SH-SY5Y (cell line): ENCODE results near the gene GAPT.

Source experiments
- GATA2 ChIP-seq: IDR thresholded peaks from 2 replicates; pipeline ENCODE4 v1.6.1; 2011; ENCODE audit warnings: mild to moderate bottlenecking, low read depth, low read length
- GATA3 ChIP-seq: IDR thresholded peaks from 2 replicates; pipeline ENCODE4 v1.6.1; 2011; ENCODE audit warnings: low read depth, mild to moderate bottlenecking, low read length, moderate library complexity

- TF ChIP-seq GATA3 (no peak), GATA2 (no peak)
Measured at GRCh38 chr5:58444805-58445204, 46.4 kb upstream of the GAPT start.
